ENCODE measurements around the gene PARD6G. TPM values are rescaled to one million over a fixed set of nuclear protein-coding genes. Genes with fewer than 3 reads are reported as not detected.

PARD6G gene
- total and polyA plus RNA-seq, 2 experiments from 2014 or later, result 8.2 to 11.8 TPM

DNA sequence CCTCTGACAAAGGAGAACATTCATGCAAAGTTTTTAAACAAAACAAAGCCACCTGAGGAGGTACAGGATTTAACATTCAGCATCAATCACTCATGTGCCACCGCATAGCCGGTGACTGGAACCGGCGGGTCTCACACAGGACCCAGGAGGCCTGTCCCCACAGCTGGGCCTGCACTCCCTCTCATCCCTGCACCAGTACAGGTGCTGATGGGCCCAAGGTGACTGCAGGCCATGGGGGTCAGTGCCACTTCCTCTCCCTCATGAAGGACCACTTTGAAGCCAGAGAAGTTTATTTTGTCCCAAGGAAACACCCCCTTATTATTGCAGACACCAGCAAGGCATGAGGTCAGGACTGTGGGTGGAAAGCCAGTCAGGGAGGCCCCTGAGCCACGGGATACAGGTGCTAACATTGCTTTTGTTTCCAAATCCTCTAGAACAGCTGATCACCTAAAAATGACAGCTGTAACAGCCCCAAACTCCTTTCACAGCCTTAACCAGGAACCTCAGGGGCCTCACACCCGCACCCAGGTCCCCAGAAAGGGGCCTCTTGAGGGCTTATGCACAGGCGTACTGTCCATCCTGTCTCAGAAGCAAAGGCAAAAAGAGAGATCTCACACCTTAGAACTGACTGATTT, 14.0 kb downstream of the PARD6G start:
- Histone ChIP-seq H3K27me3 (no peaks in the 10 kb centered on the region), H3K36me3 (replicated peaks; ENCODE audit: insufficient read depth, low read depth) (no peaks in the 10 kb centered on the region), H3K4me3 (no peak overlapping the region), H3K4me2 (no peak overlapping the region), H3K27ac (no peak overlapping the region), H2AFZ (no peak overlapping the region), H3K4me1 (ENCODE audit: insufficient read depth) (no peaks in the 10 kb centered on the region), H3K79me2 (peaks cover 23% of the 10 kb centered on the region), H3K9me3 (ENCODE audit: low read depth) (no peaks in the 10 kb centered on the region), H4K20me1 (ENCODE audit: insufficient read depth, poor library complexity, severe bottlenecking) (peaks cover 4% of the 10 kb centered on the region), H3K9me2 (replicated peaks; ENCODE audit: insufficient read depth) (no peaks in the 10 kb centered on the region)
- WGBS (ENCODE audit: low lambda C conversion rate, missing lambda C conversion rate), result 81% methylated on average over 7 of the region's 7 CpGs
- TF ChIP-seq EZH2 (IDR thresholded peaks at IDR 0.05; ENCODE audit: borderline replicate concordance), result no peak
- TF ChIP-seq, protein P1, sequence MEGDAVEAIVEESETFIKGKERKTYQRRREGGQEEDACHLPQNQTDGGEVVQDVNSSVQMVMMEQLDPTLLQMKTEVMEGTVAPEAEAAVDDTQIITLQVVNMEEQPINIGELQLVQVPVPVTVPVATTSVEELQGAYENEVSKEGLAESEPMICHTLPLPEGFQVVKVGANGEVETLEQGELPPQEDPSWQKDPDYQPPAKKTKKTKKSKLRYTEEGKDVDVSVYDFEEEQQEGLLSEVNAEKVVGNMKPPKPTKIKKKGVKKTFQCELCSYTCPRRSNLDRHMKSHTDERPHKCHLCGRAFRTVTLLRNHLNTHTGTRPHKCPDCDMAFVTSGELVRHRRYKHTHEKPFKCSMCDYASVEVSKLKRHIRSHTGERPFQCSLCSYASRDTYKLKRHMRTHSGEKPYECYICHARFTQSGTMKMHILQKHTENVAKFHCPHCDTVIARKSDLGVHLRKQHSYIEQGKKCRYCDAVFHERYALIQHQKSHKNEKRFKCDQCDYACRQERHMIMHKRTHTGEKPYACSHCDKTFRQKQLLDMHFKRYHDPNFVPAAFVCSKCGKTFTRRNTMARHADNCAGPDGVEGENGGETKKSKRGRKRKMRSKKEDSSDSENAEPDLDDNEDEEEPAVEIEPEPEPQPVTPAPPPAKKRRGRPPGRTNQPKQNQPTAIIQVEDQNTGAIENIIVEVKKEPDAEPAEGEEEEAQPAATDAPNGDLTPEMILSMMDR (IDR thresholded peaks at IDR 0.05; ENCODE audit: poor library complexity), result no peak
- TF ChIP-seq EZH2phosphoT487 (IDR thresholded peaks at IDR 0.05; ENCODE audit: low read depth, severe bottlenecking, unreplicated experiment), result no peak
- DNase-seq (ENCODE audit: low spot score), result no peak

GRCh38 chr18:80232710-80233109, 14.6 kb downstream of the PARD6G start:
- Histone ChIP-seq H3K27me3 (no peaks in the 10 kb centered on the region), H3K9me2 (replicated peaks; ENCODE audit: insufficient read depth) (no peaks in the 10 kb centered on the region), H3K27ac (no peak overlapping the region), H4K20me1 (ENCODE audit: insufficient read depth, poor library complexity, severe bottlenecking) (peaks cover 4% of the 10 kb centered on the region), H3K4me3 (no peak overlapping the region), H2AFZ (no peak overlapping the region), H3K79me2 (peaks cover 25% of the 10 kb centered on the region), H3K4me2 (no peak overlapping the region), H3K9me3 (ENCODE audit: low read depth) (no peaks in the 10 kb centered on the region), H3K36me3 (replicated peaks; ENCODE audit: insufficient read depth, low read depth) (no peaks in the 10 kb centered on the region), H3K4me1 (ENCODE audit: insufficient read depth) (no peaks in the 10 kb centered on the region)
- no peak for DNase-seq (ENCODE audit: low spot score)
- no peak for TF ChIP-seq EZH2 (IDR thresholded peaks at IDR 0.05; ENCODE audit: borderline replicate concordance)
- TF ChIP-seq, protein P1 (IDR thresholded peaks at IDR 0.05; ENCODE audit: poor library complexity), result no peak
- TF ChIP-seq EZH2phosphoT487 (IDR thresholded peaks at IDR 0.05; ENCODE audit: low read depth, severe bottlenecking, unreplicated experiment), result no peak
- 99% methylated on average over 4 of the region's 4 CpGs for WGBS (ENCODE audit: low lambda C conversion rate, missing lambda C conversion rate)

DNA sequence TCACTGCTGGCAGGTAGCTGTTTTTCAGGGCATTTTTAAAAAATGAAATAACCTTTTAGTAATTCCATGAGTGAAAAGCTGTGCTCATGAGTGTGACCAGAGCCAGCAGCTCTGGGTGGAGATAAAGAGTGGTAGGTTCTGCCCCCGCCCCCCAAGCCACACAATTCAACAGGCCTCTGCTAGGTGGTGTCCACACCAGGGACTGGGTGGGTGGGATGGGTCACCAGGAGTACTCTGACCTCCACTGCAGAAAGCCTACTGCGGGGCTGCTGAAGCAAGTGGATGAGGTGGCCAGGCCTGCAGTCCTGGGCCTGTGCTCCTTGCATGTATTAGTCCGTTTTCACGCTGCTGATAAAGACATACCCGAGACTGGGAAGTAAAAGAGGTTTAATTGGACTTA, 15.3 kb downstream of the PARD6G start:
- Histone ChIP-seq H3K9me2 (replicated peaks; ENCODE audit: insufficient read depth) (no peaks in the 10 kb centered on the region), H3K4me2 (no peak overlapping the region), H4K20me1 (ENCODE audit: insufficient read depth, poor library complexity, severe bottlenecking) (peaks cover 4% of the 10 kb centered on the region), H3K79me2 (peaks cover 25% of the 10 kb centered on the region), H3K27ac (no peak overlapping the region), H3K9me3 (ENCODE audit: low read depth) (no peaks in the 10 kb centered on the region), H2AFZ (no peak overlapping the region), H3K27me3 (no peaks in the 10 kb centered on the region), H3K36me3 (replicated peaks; ENCODE audit: insufficient read depth, low read depth) (no peaks in the 10 kb centered on the region), H3K4me3 (no peak overlapping the region), H3K4me1 (ENCODE audit: insufficient read depth) (no peaks in the 10 kb centered on the region)
- TF ChIP-seq, protein P1 (IDR thresholded peaks at IDR 0.05; ENCODE audit: poor library complexity), result no peak
- TF ChIP-seq EZH2phosphoT487 (IDR thresholded peaks at IDR 0.05; ENCODE audit: low read depth, severe bottlenecking, unreplicated experiment) (no peak), EZH2 (IDR thresholded peaks at IDR 0.05; ENCODE audit: borderline replicate concordance) (no peak)
- DNase-seq (ENCODE audit: low spot score), result no peak
- WGBS (ENCODE audit: low lambda C conversion rate, missing lambda C conversion rate), result 94% methylated on average over 5 of the region's 5 CpGs
